ENCODE data around the gene RNF111.

Gene RNF111

DNA sequence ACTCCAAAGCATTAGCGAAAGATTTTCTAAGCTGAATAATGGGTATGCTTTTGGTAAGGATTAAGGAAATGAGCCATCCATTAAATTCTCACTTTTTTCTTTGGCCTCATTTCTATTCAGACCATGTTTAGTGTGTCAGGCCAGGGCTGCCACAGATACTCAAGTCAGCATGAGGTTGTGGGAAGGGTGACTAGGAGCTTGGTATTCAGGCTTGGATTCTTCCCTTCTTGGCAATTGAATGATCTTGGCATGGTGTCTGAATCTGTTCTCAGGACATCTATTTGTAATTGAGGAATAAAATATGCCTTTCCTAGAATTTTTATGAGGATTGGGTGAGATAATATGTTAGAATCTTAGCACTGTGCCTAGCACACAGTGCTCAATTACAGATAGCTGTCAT is 128.7 kb downstream of the RNF111 start:
- TF ChIP-seq, protein P1, sequence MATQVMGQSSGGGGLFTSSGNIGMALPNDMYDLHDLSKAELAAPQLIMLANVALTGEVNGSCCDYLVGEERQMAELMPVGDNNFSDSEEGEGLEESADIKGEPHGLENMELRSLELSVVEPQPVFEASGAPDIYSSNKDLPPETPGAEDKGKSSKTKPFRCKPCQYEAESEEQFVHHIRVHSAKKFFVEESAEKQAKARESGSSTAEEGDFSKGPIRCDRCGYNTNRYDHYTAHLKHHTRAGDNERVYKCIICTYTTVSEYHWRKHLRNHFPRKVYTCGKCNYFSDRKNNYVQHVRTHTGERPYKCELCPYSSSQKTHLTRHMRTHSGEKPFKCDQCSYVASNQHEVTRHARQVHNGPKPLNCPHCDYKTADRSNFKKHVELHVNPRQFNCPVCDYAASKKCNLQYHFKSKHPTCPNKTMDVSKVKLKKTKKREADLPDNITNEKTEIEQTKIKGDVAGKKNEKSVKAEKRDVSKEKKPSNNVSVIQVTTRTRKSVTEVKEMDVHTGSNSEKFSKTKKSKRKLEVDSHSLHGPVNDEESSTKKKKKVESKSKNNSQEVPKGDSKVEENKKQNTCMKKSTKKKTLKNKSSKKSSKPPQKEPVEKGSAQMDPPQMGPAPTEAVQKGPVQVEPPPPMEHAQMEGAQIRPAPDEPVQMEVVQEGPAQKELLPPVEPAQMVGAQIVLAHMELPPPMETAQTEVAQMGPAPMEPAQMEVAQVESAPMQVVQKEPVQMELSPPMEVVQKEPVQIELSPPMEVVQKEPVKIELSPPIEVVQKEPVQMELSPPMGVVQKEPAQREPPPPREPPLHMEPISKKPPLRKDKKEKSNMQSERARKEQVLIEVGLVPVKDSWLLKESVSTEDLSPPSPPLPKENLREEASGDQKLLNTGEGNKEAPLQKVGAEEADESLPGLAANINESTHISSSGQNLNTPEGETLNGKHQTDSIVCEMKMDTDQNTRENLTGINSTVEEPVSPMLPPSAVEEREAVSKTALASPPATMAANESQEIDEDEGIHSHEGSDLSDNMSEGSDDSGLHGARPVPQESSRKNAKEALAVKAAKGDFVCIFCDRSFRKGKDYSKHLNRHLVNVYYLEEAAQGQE (IDR thresholded peaks at IDR 0.05; ENCODE audit: insufficient read depth in 1 of 2, low read depth in 2 of 2, low read length in 2 of 2), result no peak
- TF ChIP-seq SIN3A (IDR thresholded peaks at IDR 0.05; ENCODE audit: borderline replicate concordance, insufficient read depth, low read length), result no peak
- TF ChIP-seq FOXP2 (optimal IDR thresholded peaks at IDR 0.05; ENCODE audit: borderline replicate concordance, extremely low read depth, extremely low read length, insufficient read depth), result no peak
- TF ChIP-seq POLR2AphosphoS5 (IDR thresholded peaks at IDR 0.05; ENCODE audit: low read depth, low read length), result no peak
- TF ChIP-seq TAF1 (IDR thresholded peaks at IDR 0.05; ENCODE audit: borderline replicate concordance, insufficient read depth, low read length), result no peak

DNA sequence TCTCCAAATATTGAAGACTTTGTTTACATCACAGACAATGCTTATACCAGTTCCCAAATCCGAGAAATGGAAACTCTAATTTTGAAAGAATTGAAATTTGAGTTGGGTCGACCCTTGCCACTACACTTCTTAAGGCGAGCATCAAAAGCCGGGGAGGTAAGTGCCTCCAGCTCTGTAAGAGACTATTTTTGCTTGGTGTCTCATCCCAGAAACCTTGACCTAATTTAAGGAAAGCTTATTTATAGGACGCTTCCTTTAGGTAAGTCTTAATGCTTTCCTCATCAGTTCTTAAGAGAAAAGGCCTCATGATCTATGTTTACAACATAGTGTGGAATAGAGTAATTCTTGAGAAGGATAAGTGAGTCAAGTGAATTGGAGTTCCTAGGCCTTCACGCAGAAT is 129.3 kb downstream of the RNF111 start:
- TF ChIP-seq TAF1 (IDR thresholded peaks at IDR 0.05; ENCODE audit: borderline replicate concordance, insufficient read depth, low read length) (no peak), POLR2AphosphoS5 (IDR thresholded peaks at IDR 0.05; ENCODE audit: low read depth, low read length) (no peak), SIN3A (IDR thresholded peaks at IDR 0.05; ENCODE audit: borderline replicate concordance, insufficient read depth, low read length) (no peak)

DNA sequence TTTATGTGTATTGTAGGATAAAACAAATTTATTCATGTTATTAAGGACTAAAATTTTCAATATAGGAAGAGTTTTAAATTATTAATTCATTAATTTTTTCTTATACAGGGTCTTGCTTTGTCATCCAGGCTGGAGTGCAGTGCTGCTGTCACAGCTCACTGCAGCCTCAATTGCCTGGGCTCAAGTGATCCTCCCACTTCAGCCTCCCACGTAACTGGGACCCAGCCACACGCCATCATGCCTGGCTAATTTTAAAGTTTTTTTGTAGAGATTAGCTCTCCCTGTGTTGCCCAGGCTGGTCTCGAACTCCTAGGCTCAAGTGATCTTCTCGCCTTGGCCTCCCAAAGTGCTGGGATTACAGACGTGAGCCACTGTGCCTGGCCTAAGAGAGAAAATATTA is 132.2 kb downstream of the RNF111 start:
- TF ChIP-seq FOXP2 (optimal IDR thresholded peaks at IDR 0.05; ENCODE audit: borderline replicate concordance, extremely low read depth, extremely low read length, insufficient read depth) (no peak), SIN3A (IDR thresholded peaks at IDR 0.05; ENCODE audit: borderline replicate concordance, insufficient read depth, low read length) (no peak), TAF1 (IDR thresholded peaks at IDR 0.05; ENCODE audit: borderline replicate concordance, insufficient read depth, low read length) (no peak), POLR2AphosphoS5 (IDR thresholded peaks at IDR 0.05; ENCODE audit: low read depth, low read length) (no peak)
- TF ChIP-seq, protein P1 (IDR thresholded peaks at IDR 0.05; ENCODE audit: insufficient read depth in 1 of 2, low read depth in 2 of 2, low read length in 2 of 2), result no peak

DNA sequence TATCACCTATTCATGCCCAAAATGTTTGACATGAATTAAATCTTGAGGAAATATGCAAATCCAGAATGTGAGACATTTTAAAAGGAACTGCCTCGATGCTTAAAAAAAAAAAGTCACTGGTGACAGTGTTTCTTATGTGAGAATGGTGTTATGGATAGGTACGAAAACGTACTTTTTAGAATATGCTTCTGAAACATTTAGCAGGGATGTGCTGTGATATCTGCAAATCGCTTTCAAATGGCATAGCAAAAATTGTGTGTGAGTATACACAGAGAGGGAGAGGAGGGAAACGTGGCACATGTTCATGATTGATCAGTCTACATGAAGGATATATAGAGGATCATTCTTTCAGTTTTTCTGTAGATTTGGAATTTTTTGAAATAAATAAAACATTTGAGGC is 133.5 kb downstream of the RNF111 start:
- TF ChIP-seq, protein P1 (IDR thresholded peaks at IDR 0.05; ENCODE audit: insufficient read depth in 1 of 2, low read depth in 2 of 2, low read length in 2 of 2), result no peak
- TF ChIP-seq POLR2AphosphoS5 (IDR thresholded peaks at IDR 0.05; ENCODE audit: low read depth, low read length), result no peak
- TF ChIP-seq FOXP2 (optimal IDR thresholded peaks at IDR 0.05; ENCODE audit: borderline replicate concordance, extremely low read depth, extremely low read length, insufficient read depth), result no peak
- TF ChIP-seq SIN3A (IDR thresholded peaks at IDR 0.05; ENCODE audit: borderline replicate concordance, insufficient read depth, low read length), result no peak
- no peak for TF ChIP-seq TAF1 (IDR thresholded peaks at IDR 0.05; ENCODE audit: borderline replicate concordance, insufficient read depth, low read length)

DNA sequence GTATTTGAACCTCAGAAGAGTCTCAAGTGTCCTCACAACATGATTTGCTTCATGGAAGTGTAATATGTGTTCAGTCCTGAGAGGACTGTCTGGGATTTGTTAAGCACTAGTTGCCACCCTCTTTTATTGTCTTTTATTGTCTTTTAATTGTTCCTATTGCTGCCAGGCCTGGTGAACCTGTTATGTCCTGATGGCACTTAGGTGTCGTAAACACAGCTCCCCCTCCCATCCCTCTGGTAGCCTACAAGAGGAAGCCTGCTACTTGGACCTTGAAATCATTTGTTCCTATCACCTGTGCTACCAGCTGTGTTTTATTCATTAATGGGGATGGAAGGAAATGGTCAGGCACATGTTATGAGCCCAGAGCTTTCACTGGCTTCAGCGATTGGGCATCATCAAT is 136.8 kb downstream of the RNF111 start:
- TF ChIP-seq, protein P1 (IDR thresholded peaks at IDR 0.05; ENCODE audit: insufficient read depth in 1 of 2, low read depth in 2 of 2, low read length in 2 of 2), result no peak
- no peak for TF ChIP-seq TAF1 (IDR thresholded peaks at IDR 0.05; ENCODE audit: borderline replicate concordance, insufficient read depth, low read length)
- TF ChIP-seq SIN3A (IDR thresholded peaks at IDR 0.05; ENCODE audit: borderline replicate concordance, insufficient read depth, low read length), result no peak
- TF ChIP-seq FOXP2 (optimal IDR thresholded peaks at IDR 0.05; ENCODE audit: borderline replicate concordance, extremely low read depth, extremely low read length, insufficient read depth), result no peak
- TF ChIP-seq POLR2AphosphoS5 (IDR thresholded peaks at IDR 0.05; ENCODE audit: low read depth, low read length), result no peak

All from PFSK-1 (cell line).